Neural cell (in vitro differentiated cells): Measurements from ENCODE around the gene SERPINE2.

Experiments used
- EP300 ChIP-seq: fragments of 450-650 bp; conservative IDR thresholded peaks from 2 replicates; pipeline ENCODE4 v1.6.1; 2014; ENCODE audit warnings: antibody characterized with exemption, mild to moderate bottlenecking, moderate library complexity; ENCODE audit not compliant: poor library complexity, severe bottlenecking
- EZH2 ChIP-seq: fragments of 200-600, 300-800 bp; shearing (Covaris generic), sonication (generic); IDR thresholded peaks from 2 replicates; pipeline ENCODE4 v1.6.1; 2014; ENCODE audit warnings: antibody characterized with exemption, low read length, borderline replicate concordance, mild to moderate bottlenecking; ENCODE audit not compliant: insufficient read depth, poor library complexity, severe bottlenecking
- POLR2AphosphoS5 ChIP-seq: IDR thresholded peaks from 2 replicates; pipeline ENCODE4 v1.6.1; 2012
- RAD21 ChIP-seq: fragments of 450-650 bp; conservative IDR thresholded peaks from 2 replicates; pipeline ENCODE4 v1.6.1; 2014; ENCODE audit warnings: antibody characterized with exemption, mild to moderate bottlenecking, moderate library complexity
- REST ChIP-seq: IDR thresholded peaks from 2 replicates; pipeline ENCODE4 v1.6.1; 2012; ENCODE audit warnings: borderline replicate concordance
- SMC3 ChIP-seq: fragments of 450-650 bp; conservative IDR thresholded peaks from 2 replicates; pipeline ENCODE4 v1.6.1; 2014; ENCODE audit warnings: antibody characterized with exemption, mild to moderate bottlenecking, moderate library complexity; ENCODE audit not compliant: poor library complexity
- TAF1 ChIP-seq: IDR thresholded peaks from 2 replicates; pipeline ENCODE4 v1.6.1; 2012; ENCODE audit warnings: low read depth
- TF ChIP-seq, protein P1 (sequence below): fragments of 450-650 bp; IDR thresholded peaks from 2 replicates; pipeline ENCODE4 v1.5.1; 2014; ENCODE audit warnings: antibody characterized with exemption, mild to moderate bottlenecking, moderate library complexity; ENCODE audit not compliant: poor library complexity, severe bottlenecking

GRCh38 chr2:224062481-224063297, 23.6 kb upstream of the SERPINE2 start:
- TF ChIP-seq, protein P1, sequence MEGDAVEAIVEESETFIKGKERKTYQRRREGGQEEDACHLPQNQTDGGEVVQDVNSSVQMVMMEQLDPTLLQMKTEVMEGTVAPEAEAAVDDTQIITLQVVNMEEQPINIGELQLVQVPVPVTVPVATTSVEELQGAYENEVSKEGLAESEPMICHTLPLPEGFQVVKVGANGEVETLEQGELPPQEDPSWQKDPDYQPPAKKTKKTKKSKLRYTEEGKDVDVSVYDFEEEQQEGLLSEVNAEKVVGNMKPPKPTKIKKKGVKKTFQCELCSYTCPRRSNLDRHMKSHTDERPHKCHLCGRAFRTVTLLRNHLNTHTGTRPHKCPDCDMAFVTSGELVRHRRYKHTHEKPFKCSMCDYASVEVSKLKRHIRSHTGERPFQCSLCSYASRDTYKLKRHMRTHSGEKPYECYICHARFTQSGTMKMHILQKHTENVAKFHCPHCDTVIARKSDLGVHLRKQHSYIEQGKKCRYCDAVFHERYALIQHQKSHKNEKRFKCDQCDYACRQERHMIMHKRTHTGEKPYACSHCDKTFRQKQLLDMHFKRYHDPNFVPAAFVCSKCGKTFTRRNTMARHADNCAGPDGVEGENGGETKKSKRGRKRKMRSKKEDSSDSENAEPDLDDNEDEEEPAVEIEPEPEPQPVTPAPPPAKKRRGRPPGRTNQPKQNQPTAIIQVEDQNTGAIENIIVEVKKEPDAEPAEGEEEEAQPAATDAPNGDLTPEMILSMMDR, result no peak
- TF ChIP-seq EZH2 (no peak), SMC3 (no peak), REST (no peak), TAF1 (no peak), POLR2AphosphoS5 (no peak), RAD21 (no peak), EP300 (no peak)
